Measurements from ENCODE around the gene BCL10.
"Not testable (repeated sequence)": the region's sequence is repeated elsewhere in the genome, so short reads cannot be mapped to it uniquely, and the experiment has no call there.

Gene BCL10

DNA sequence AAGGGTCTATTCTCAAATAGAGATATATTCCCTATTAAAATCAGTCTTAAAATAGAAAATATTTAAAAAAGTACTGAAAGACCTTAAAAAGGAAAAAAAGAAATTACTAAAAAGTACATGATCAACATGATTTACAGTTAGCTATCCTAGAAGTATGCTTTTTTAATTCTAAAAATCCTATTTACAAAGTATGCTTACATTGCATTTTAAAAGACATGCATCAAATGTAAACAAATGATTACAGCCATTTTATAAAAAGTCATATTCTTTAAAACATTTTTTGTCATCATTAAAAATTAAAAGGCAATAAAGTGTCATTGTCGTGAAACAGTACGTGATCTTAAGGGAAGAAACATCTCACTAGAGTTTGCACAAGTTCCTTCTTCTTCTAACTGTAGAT is 9.1 kb downstream of the BCL10 start:
- Histone ChIP-seq H3K4me3 (ENCODE audit: low read depth, low read length) (no peak overlapping the region), H3K36me3 (ENCODE audit: insufficient read depth, low read length) (peaks cover 57% of the 10 kb centered on the region), H3K4me1 (ENCODE audit: control insufficient read depth, insufficient read depth, low read length, unreplicated experiment) (peaks cover 10% of the 10 kb centered on the region), H3K27ac (ENCODE audit: low read depth, low read length) (no peak overlapping the region), H2AFZ (ENCODE audit: low read length, unreplicated experiment) (no peak overlapping the region), H3K79me2 (ENCODE audit: control insufficient read depth, insufficient read depth, low read length, unreplicated experiment) (peaks cover 32% of the 10 kb centered on the region), H3K27me3 (ENCODE audit: insufficient read depth, low read length) (no peaks in the 10 kb centered on the region)

DNA sequence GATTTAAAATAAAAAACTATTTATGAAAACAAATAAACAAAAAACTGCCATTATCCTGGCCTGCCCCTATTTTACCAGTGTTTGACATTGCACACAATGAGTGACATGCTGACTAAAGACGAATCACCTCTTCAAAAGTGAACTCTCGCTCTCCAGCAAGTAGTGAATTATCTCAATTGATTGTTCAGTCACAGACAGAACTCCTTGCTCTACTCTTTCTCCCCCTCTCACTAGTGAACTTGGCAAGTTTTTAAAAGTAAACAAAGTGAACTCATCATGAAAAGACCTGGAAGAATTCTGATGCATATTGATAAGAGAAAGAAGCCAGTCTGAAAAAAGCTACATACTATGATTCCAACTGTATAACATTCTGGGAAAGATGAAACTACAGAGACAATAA is 12.3 kb downstream of the BCL10 start:
- no peaks in the 10 kb centered on the region for H3K27me3 ChIP-seq (ENCODE audit: insufficient read depth, low read length)
- peaks cover 18% of the 10 kb centered on the region for H3K4me1 ChIP-seq (ENCODE audit: control insufficient read depth, insufficient read depth, low read length, unreplicated experiment)
- H3K79me2 ChIP-seq (ENCODE audit: control insufficient read depth, insufficient read depth, low read length, unreplicated experiment): peaks cover 7% of the 10 kb centered on the region
- peaks cover 48% of the 10 kb centered on the region for H3K36me3 ChIP-seq (ENCODE audit: insufficient read depth, low read length)
- H3K27ac ChIP-seq (ENCODE audit: low read depth, low read length): peak overlapping the region; percentile 53
- H3K4me3 ChIP-seq (ENCODE audit: low read depth, low read length): no peak overlapping the region
- H2AFZ ChIP-seq (ENCODE audit: low read length, unreplicated experiment): no peak overlapping the region

DNA sequence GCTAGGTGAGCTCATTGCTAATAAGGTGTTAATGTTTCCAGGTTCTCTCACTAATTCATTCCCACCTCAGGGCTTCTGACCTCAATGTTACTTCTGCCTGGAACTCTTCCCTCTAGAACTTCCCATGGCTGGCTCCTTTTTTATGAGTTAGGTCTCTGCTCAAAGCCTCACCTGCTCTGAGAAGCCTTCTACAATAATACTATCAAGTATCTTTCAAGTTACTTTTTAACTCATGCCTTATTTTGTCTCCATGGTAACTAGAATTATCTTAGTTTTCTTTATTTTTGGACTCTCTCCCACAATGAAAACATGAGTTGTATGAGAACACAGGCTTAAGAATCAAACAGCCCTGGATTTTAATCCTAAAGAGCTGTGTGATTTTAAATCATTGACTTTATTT is 13.4 kb downstream of the BCL10 start:
- peaks cover 46% of the 10 kb centered on the region for H3K36me3 ChIP-seq (ENCODE audit: insufficient read depth, low read length)
- H3K79me2 ChIP-seq (ENCODE audit: control insufficient read depth, insufficient read depth, low read length, unreplicated experiment): peaks cover 18% of the 10 kb centered on the region
- H3K4me3 ChIP-seq (ENCODE audit: low read depth, low read length): no peak overlapping the region
- peaks cover 18% of the 10 kb centered on the region for H3K4me1 ChIP-seq (ENCODE audit: control insufficient read depth, insufficient read depth, low read length, unreplicated experiment)
- H3K27me3 ChIP-seq (ENCODE audit: insufficient read depth, low read length): no peaks in the 10 kb centered on the region
- H3K27ac ChIP-seq (ENCODE audit: low read depth, low read length): no peak overlapping the region
- H2AFZ ChIP-seq (ENCODE audit: low read length, unreplicated experiment): no peak overlapping the region

DNA sequence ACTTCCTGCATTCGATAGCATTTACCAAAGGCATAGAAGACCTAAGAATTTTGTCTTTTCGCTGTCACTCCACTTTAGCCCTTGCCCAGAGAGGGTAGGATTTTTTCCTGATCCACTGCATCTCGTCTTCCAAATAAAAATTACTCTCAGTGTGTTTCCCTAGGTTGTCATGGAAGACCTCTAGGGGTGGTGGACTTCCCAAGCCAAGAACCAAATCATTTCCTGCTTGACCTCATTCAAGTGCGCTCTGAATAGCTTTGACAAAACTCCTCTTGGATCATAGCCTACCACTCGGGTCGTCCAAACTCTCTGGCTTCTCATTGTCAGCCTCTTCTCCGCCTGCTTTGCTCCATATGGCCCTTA is 16.5 kb downstream of the BCL10 start:
- peaks cover 31% of the 10 kb centered on the region for H3K4me1 ChIP-seq (ENCODE audit: control insufficient read depth, insufficient read depth, low read length, unreplicated experiment)
- H3K79me2 ChIP-seq (ENCODE audit: control insufficient read depth, insufficient read depth, low read length, unreplicated experiment): peaks cover 34% of the 10 kb centered on the region
- H3K27me3 ChIP-seq (ENCODE audit: insufficient read depth, low read length): no peaks in the 10 kb centered on the region
- H3K27ac ChIP-seq (ENCODE audit: low read depth, low read length): peak overlapping the region; percentile 57
- H3K36me3 ChIP-seq (ENCODE audit: insufficient read depth, low read length): peaks cover 45% of the 10 kb centered on the region
- peak overlapping the region; percentile 98 for H3K4me3 ChIP-seq (ENCODE audit: low read depth, low read length)
- H2AFZ ChIP-seq (ENCODE audit: low read length, unreplicated experiment): peak overlapping the region; percentile 85

DNA sequence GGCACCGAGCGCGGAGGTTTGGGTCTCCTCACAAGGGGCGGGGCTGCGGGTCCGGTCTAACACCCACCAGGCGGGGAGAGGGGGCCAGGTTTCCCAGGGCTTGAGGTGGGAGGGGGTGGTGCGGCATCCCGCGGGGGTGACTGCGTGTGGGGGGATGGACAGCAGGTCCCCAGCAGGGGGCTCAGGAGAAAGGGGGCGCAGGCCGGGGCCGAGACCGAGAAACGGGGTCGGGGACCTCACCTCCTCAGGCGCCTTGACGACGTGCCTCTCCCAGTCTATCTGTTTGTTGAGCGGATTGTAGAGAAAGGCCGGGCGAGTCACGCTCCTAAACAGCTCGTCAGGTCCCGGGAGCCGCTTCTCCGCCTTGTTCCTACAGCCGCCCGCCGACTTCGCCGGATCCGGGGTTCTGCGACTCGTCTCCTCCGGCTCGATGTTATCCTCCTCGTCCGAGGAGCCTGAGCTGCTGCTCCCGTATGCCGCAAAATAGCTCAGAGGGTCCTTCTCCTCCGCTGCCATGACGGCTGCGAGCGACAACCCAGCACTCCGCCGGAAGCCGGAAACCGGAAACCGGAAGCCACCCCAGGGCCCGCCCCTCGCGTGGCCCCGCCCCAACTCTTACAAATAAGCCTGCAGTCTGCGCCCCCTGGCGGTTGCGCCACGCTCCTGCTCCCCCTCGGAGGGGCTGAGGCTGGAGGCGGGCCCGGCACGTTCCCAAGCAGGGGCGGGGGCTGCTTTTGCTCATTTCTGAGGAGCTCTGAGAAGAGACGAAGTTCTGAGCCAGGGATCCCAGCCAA is 17.1 kb downstream of the BCL10 start, which contains the start of gene C1orf52:
TSS of gene C1orf52 (minus strand) at position 545 of the 794 bp plus-strand sequence. CDS start at position 516, 29 bp downstream.
- peaks cover 37% of the 10 kb centered on the region for H3K79me2 ChIP-seq (ENCODE audit: control insufficient read depth, insufficient read depth, low read length, unreplicated experiment)
- H3K4me1 ChIP-seq (ENCODE audit: control insufficient read depth, insufficient read depth, low read length, unreplicated experiment): peaks cover 27% of the 10 kb centered on the region
- H3K27ac ChIP-seq (ENCODE audit: low read depth, low read length): peak within 1 kb of the TSS; percentile 68
- H3K36me3 ChIP-seq (ENCODE audit: insufficient read depth, low read length): peaks cover 45% of the 10 kb centered on the region
- H2AFZ ChIP-seq (ENCODE audit: low read length, unreplicated experiment): peak within 1 kb of the TSS; percentile 93
- peak within 1 kb of the TSS; percentile 98 for H3K4me3 ChIP-seq (ENCODE audit: low read depth, low read length)
- H3K27me3 ChIP-seq (ENCODE audit: insufficient read depth, low read length): no peaks in the 10 kb centered on the region

DNA sequence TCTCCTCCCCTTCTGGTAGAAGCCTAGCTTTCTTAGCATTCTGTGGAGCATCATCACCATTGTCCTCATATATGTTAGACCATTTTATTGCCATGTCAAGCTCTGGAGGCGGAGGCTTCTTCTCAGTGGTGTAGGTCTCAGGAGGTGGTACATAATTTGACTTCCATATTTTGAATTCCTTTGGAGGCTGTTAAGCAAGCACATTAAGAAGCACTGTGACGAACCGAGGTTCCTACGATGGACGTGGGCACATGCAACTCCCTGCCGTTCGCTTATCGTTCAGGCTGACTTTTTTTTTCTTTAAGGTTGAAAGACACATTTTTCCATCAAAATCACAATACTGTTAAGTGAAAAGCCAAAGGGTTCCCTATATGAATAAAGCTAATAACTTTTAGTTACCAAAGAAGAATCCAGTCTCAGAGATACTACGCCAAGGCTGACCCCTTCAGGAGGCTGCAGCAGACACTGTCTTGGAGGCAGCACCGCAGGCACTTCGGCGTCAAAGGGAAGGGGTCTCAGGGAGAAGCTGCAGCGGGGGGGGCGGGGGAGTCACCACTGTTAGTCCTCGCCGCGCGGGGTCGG is 17.8 kb downstream of the BCL10 start:
- Histone ChIP-seq H3K36me3 (ENCODE audit: insufficient read depth, low read length) (peaks cover 48% of the 10 kb centered on the region), H3K27ac (ENCODE audit: low read depth, low read length) (peak overlapping the region; percentile 2; the same call in 1 of the 2 replicates), H3K4me3 (ENCODE audit: low read depth, low read length) (peak overlapping the region; percentile 98), H2AFZ (ENCODE audit: low read length, unreplicated experiment) (no peak overlapping the region), H3K27me3 (ENCODE audit: insufficient read depth, low read length) (no peaks in the 10 kb centered on the region), H3K4me1 (ENCODE audit: control insufficient read depth, insufficient read depth, low read length, unreplicated experiment) (peaks cover 25% of the 10 kb centered on the region), H3K79me2 (ENCODE audit: control insufficient read depth, insufficient read depth, low read length, unreplicated experiment) (peaks cover 43% of the 10 kb centered on the region)

DNA sequence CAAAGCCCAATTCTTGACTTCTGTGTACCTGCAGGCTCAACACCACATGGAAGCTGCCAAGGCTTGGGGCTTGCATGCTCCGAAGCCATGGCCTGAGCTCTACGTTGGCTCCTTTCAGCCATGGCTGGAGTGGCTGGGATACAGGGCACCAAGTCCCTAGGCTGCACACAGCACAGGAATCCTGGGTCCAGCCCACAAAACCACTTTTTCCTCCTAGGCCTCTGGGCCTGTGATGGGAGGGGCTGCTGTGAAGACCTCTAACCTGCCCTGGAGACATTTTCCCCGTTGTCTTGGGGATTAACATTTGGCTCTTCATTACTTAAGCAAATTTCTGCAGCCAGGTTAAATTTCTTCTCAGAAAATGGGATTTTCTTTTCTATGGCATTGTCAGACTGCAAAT is 27.4 kb downstream of the BCL10 start:
- H3K4me1 ChIP-seq (ENCODE audit: control insufficient read depth, insufficient read depth, low read length, unreplicated experiment): peaks cover 22% of the 10 kb centered on the region
- H3K27ac ChIP-seq (ENCODE audit: low read depth, low read length); H3K79me2 ChIP-seq (ENCODE audit: control insufficient read depth, insufficient read depth, low read length, unreplicated experiment); H2AFZ ChIP-seq (ENCODE audit: low read length, unreplicated experiment); H3K4me3 ChIP-seq (ENCODE audit: low read depth, low read length); H3K27me3 ChIP-seq (ENCODE audit: insufficient read depth, low read length): not testable (repeated sequence)
- H3K36me3 ChIP-seq (ENCODE audit: insufficient read depth, low read length): peaks cover 25% of the 10 kb centered on the region; the same call in 1 of the 2 replicates

DNA sequence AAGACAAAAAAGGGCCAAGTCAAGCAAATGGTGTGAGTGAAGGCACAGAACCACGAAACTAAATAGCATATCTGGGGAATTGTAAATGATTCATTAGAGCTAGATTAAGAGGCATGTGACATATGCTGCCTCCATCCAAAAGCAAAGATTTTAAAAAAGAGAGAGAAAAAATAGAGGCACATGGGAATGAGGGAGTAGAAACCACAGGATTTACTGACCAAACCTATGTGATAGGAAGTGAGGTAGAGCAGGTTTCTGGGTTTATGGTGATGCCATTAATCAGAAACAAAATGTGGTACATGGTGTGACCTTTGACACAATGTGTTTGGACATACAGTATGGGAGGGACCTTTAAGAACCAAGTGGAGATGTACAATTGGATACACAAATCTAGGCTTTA is 30.5 kb downstream of the BCL10 start:
- Histone ChIP-seq H3K4me1 (ENCODE audit: control insufficient read depth, insufficient read depth, low read length, unreplicated experiment) (peaks cover 31% of the 10 kb centered on the region), H3K79me2 (ENCODE audit: control insufficient read depth, insufficient read depth, low read length, unreplicated experiment) (no peaks in the 10 kb centered on the region), H2AFZ (ENCODE audit: low read length, unreplicated experiment) (no peak overlapping the region), H3K27ac (ENCODE audit: low read depth, low read length) (no peak overlapping the region), H3K36me3 (ENCODE audit: insufficient read depth, low read length) (peaks cover 7% of the 10 kb centered on the region; the same call in 1 of the 2 replicates), H3K4me3 (ENCODE audit: low read depth, low read length) (no peak overlapping the region), H3K27me3 (ENCODE audit: insufficient read depth, low read length) (no peaks in the 10 kb centered on the region)

DNA sequence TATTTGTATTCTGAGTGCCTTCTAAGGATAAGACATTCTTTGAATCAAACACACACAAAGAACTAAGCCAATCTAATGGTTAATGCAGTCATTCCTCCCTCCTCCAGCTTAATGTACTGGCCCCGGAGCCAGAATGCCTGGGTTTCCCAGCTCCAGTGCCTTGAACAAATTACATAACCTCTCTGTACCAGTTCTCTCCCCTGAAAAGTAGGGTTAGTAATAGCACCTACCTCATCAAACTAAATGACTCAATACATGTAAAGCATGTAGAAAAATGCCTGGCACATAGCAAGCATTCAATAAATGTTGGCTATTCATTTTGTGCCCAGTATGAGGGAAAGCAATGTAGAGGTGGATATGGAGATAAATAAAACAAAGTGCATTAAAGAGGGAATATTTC is 31.0 kb downstream of the BCL10 start:
- Histone ChIP-seq H3K27ac (ENCODE audit: low read depth, low read length) (0 out of 2 replicates have a peak overlapping the region, but pooled peaks have one; percentile 25), H2AFZ (ENCODE audit: low read length, unreplicated experiment) (no peak overlapping the region), H3K4me1 (ENCODE audit: control insufficient read depth, insufficient read depth, low read length, unreplicated experiment) (peaks cover 35% of the 10 kb centered on the region), H3K27me3 (ENCODE audit: insufficient read depth, low read length) (no peaks in the 10 kb centered on the region), H3K36me3 (ENCODE audit: insufficient read depth, low read length) (peaks cover 3% of the 10 kb centered on the region; the same call in 1 of the 2 replicates), H3K4me3 (ENCODE audit: low read depth, low read length) (no peak overlapping the region), H3K79me2 (ENCODE audit: control insufficient read depth, insufficient read depth, low read length, unreplicated experiment) (no peaks in the 10 kb centered on the region)

DNA sequence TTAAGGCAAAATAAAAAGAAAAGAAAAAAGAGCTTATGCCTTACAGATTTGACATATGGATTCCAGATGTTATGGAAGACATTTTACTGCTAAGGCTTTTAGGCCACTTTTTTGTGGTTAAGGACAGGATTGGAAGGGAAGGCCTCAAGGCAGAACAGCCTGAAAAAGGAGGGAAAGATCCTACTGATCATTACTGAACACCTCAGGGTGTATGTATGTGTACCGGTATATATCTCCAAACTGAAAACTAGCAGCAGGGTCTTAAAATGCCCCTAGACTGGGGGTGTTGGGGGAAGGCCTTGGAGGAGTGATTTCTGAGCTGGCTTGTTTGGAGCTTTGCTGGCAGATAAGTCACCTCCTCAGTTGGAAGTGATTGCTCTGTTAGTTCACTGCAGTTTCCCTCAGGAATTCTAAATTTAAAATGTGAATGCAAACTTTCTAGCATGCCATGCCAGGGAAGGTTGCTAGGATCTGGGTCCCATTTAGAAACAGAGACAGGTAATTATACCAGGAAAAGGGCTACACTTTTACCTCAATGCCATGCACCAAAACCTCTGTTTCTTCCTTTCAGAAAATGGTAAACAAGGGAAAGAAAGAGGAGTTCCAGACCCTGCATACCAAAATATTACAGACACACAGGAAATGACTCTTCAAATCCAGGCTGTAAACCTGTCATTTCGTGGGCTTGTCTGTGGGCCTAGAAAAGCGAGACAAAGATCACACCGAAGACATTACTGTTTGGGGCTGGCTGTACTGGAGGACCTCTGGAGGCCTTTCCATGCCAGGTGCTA is 32.0 kb downstream of the BCL10 start:
- Histone ChIP-seq H3K79me2 (ENCODE audit: control insufficient read depth, insufficient read depth, low read length, unreplicated experiment) (no peaks in the 10 kb centered on the region), H3K27me3 (ENCODE audit: insufficient read depth, low read length) (no peaks in the 10 kb centered on the region), H3K4me1 (ENCODE audit: control insufficient read depth, insufficient read depth, low read length, unreplicated experiment) (peaks cover 36% of the 10 kb centered on the region), H2AFZ (ENCODE audit: low read length, unreplicated experiment) (peak overlapping the region; percentile 44), H3K4me3 (ENCODE audit: low read depth, low read length) (no peak overlapping the region), H3K27ac (ENCODE audit: low read depth, low read length) (peak overlapping the region; percentile 25), H3K36me3 (ENCODE audit: insufficient read depth, low read length) (no peaks in the 10 kb centered on the region)
